ENCODE results near the gene LRRN4.

LRRN4 gene

GRCh38 chr20:6070829-6071695, 17.2 kb upstream of the LRRN4 start:
- TF ChIP-seq EZH2phosphoT487 (IDR thresholded peaks at IDR 0.05; ENCODE audit: borderline replicate concordance, low read length) (no peak), CTCF (IDR thresholded peaks at IDR 0.05; ENCODE audit: low read depth, low read length, poor library complexity, severe bottlenecking) (no peak)
- Histone ChIP-seq H3K27me3 (ENCODE audit: control insufficient read depth, low read length) (peaks cover 4% of the 10 kb centered on the region; the same call in 1 of the 2 replicates), H3K27ac (ENCODE audit: low read depth, low read length) (no peak overlapping the region), H3K36me3 (ENCODE audit: control insufficient read depth, low read length) (no peaks in the 10 kb centered on the region), H3K4me2 (ENCODE audit: low read length) (no peak overlapping the region), H4K20me1 (ENCODE audit: control insufficient read depth, insufficient read depth, low read depth, low read length) (no peaks in the 10 kb centered on the region), H3K9me2 (replicated peaks; ENCODE audit: control insufficient read depth, low read length) (no peaks in the 10 kb centered on the region), H3K4me3 (ENCODE audit: low read length) (no peak overlapping the region), H3K4me1 (ENCODE audit: control insufficient read depth, low read length) (no peaks in the 10 kb centered on the region), H3F3A (ENCODE audit: control insufficient read depth, insufficient read depth) (no peaks in the 10 kb centered on the region), H3K9me3 (ENCODE audit: control insufficient read depth, insufficient read depth, low read length) (no peaks in the 10 kb centered on the region), H3K79me2 (ENCODE audit: control insufficient read depth, low read length) (no peaks in the 10 kb centered on the region)

GRCh38 chr20:6069669-6070068, 15.8 kb upstream of the LRRN4 start:
- Histone ChIP-seq H3K79me2 (ENCODE audit: control insufficient read depth, low read length) (no peaks in the 10 kb centered on the region), H3K27me3 (ENCODE audit: control insufficient read depth, low read length) (peaks cover 4% of the 10 kb centered on the region; the same call in 1 of the 2 replicates), H3K4me1 (ENCODE audit: control insufficient read depth, low read length) (no peaks in the 10 kb centered on the region), H3K36me3 (ENCODE audit: control insufficient read depth, low read length) (no peaks in the 10 kb centered on the region), H3K4me2 (ENCODE audit: low read length) (no peak overlapping the region), H3K27ac (ENCODE audit: low read depth, low read length) (no peak overlapping the region), H3K9me2 (replicated peaks; ENCODE audit: control insufficient read depth, low read length) (no peaks in the 10 kb centered on the region), H4K20me1 (ENCODE audit: control insufficient read depth, insufficient read depth, low read depth, low read length) (no peaks in the 10 kb centered on the region), H3F3A (ENCODE audit: control insufficient read depth, insufficient read depth) (no peaks in the 10 kb centered on the region), H3K4me3 (ENCODE audit: low read length) (no peak overlapping the region), H3K9me3 (ENCODE audit: control insufficient read depth, insufficient read depth, low read length) (no peaks in the 10 kb centered on the region)
- TF ChIP-seq EZH2phosphoT487 (IDR thresholded peaks at IDR 0.05; ENCODE audit: borderline replicate concordance, low read length) (no peak), CTCF (IDR thresholded peaks at IDR 0.05; ENCODE audit: low read depth, low read length, poor library complexity, severe bottlenecking) (no peak)

- no peak for TF ChIP-seq EZH2phosphoT487 (IDR thresholded peaks at IDR 0.05; ENCODE audit: borderline replicate concordance, low read length)
- no peak for TF ChIP-seq CTCF (IDR thresholded peaks at IDR 0.05; ENCODE audit: low read depth, low read length, poor library complexity, severe bottlenecking)
- H3K9me2 ChIP-seq (replicated peaks; ENCODE audit: control insufficient read depth, low read length) = no peaks in the 10 kb centered on the region
Observed at GRCh38 chr20:6067763-6068318, 14.0 kb upstream of the LRRN4 start.

More at GRCh38 chr20:6067763-6068318, 14.0 kb upstream of the LRRN4 start:
- no peak overlapping the region for H3K27ac ChIP-seq (ENCODE audit: low read depth, low read length)
- H3K4me1 ChIP-seq (ENCODE audit: control insufficient read depth, low read length) = no peaks in the 10 kb centered on the region
- no peak overlapping the region for H3K4me3 ChIP-seq (ENCODE audit: low read length)
- H4K20me1 ChIP-seq (ENCODE audit: control insufficient read depth, insufficient read depth, low read depth, low read length) = no peaks in the 10 kb centered on the region
- H3F3A ChIP-seq (ENCODE audit: control insufficient read depth, insufficient read depth) = no peaks in the 10 kb centered on the region
- peaks cover 4% of the 10 kb centered on the region; the same call in 1 of the 2 replicates for H3K27me3 ChIP-seq (ENCODE audit: control insufficient read depth, low read length)
- H3K4me2 ChIP-seq (ENCODE audit: low read length) = no peak overlapping the region
- no peaks in the 10 kb centered on the region for H3K9me3 ChIP-seq (ENCODE audit: control insufficient read depth, insufficient read depth, low read length)
- H3K79me2 ChIP-seq (ENCODE audit: control insufficient read depth, low read length) = no peaks in the 10 kb centered on the region
- H3K36me3 ChIP-seq (ENCODE audit: control insufficient read depth, low read length) = no peaks in the 10 kb centered on the region

Data from DOHH2 (cell line).